ENCODE results near the gene SH3BP4.
"Not testable (repeated sequence)": the region's sequence is repeated elsewhere in the genome, so short reads cannot be mapped to it uniquely, and the experiment has no call there.

The SH3BP4 gene

GRCh38 chr2:234999740-235000425, 48.1 kb downstream of the SH3BP4 start:
- no peak for DNase-seq

GRCh38 chr2:235000426-235001236, 48.8 kb downstream of the SH3BP4 start:
- DNase-seq, result no peak

GRCh38 chr2:235001237-235002133, 49.7 kb downstream of the SH3BP4 start:
- DNase-seq, result no peak

- no peak for DNase-seq
Measured at GRCh38 chr2:235002198-235003095, 50.6 kb downstream of the SH3BP4 start.

GRCh38 chr2:235003096-235003775, 51.4 kb downstream of the SH3BP4 start:
- no peak for DNase-seq

GRCh38 chr2:235004329-235004903, 52.6 kb downstream of the SH3BP4 start:
- DNase-seq, result no peak

- DNase-seq, result no peak
Measured at GRCh38 chr2:235005023-235005422, 53.2 kb downstream of the SH3BP4 start.

- no peak for DNase-seq
Measured at GRCh38 chr2:235005603-235006259, 53.9 kb downstream of the SH3BP4 start.

GRCh38 chr2:235006461-235006860, 54.6 kb downstream of the SH3BP4 start:
- DNase-seq, result no peak

GRCh38 chr2:235006986-235007385, 55.2 kb downstream of the SH3BP4 start:
- DNase-seq, result no peak

GRCh38 chr2:235007664-235008457, 56.0 kb downstream of the SH3BP4 start:
- DNase-seq, result no peak

GRCh38 chr2:235008584-235009044, 56.8 kb downstream of the SH3BP4 start:
- DNase-seq, result no peak

- no peak for DNase-seq
Measured at GRCh38 chr2:235009081-235009480, 57.3 kb downstream of the SH3BP4 start.

- DNase-seq, result no peak
Measured at GRCh38 chr2:235010117-235010714, 58.4 kb downstream of the SH3BP4 start.

GRCh38 chr2:235011607-235011928, 59.8 kb downstream of the SH3BP4 start:
- DNase-seq, result no peak

GRCh38 chr2:235011929-235012631, 60.3 kb downstream of the SH3BP4 start:
- DNase-seq, result no peak

GRCh38 chr2:235017441-235017840, 65.6 kb downstream of the SH3BP4 start:
- DNase-seq, result no peak

GRCh38 chr2:235018838-235019237, 67.0 kb downstream of the SH3BP4 start:
- no peak for DNase-seq

GRCh38 chr2:235020141-235020540, 68.3 kb downstream of the SH3BP4 start:
- not testable (repeated sequence) for DNase-seq
